Measurements from ENCODE around the gene TENM3. TPM values are rescaled to one million over a fixed set of nuclear protein-coding genes. Genes with fewer than 3 reads are reported as not detected.
"Not testable (repeated sequence)": the region's sequence is repeated elsewhere in the genome, so short reads cannot be mapped to it uniquely, and the experiment has no call there.

The TENM3 gene
- total RNA-seq, 1 experiment from 2014 or later, result not detected

GRCh38 chr4:182235021-182235795 is 8.0 kb upstream of the TENM3 start:
- no peaks in the 10 kb centered on the region for H3K4me1 ChIP-seq (replicated peaks; ENCODE audit: insufficient read depth)
- H3K27me3 ChIP-seq (ENCODE audit: insufficient read depth, low read depth), result peaks cover 21% of the 10 kb centered on the region
- no peak overlapping the region for H3K4me3 ChIP-seq
- no peaks in the 10 kb centered on the region for H3F3A ChIP-seq (ENCODE audit: insufficient read depth, low read depth)
- H2AFZ ChIP-seq, result no peak overlapping the region
- no peaks in the 10 kb centered on the region for H4K20me1 ChIP-seq (ENCODE audit: insufficient read depth)
- intact Hi-C loops (cut with micrococcal nuclease; ENCODE audit: unreplicated experiment), result no loop called here
- TF ChIP-seq CTCF (conservative IDR thresholded peaks at IDR 0.05) (no peak), EZH2 (IDR thresholded peaks at IDR 0.05; ENCODE audit: low read depth) (no peak)
- H3K36me3 ChIP-seq (ENCODE audit: low read depth), result no peaks in the 10 kb centered on the region
- H3K27ac ChIP-seq, result no peak overlapping the region
- BruUV-seq (replicated peaks), result no TSS peak
- ChIA-PET CTCF (no interaction called here), POLR2A (ENCODE audit: unreplicated experiment) (no interaction called here)
- H3K4me2 ChIP-seq, result no peak overlapping the region
- no peaks in the 10 kb centered on the region for H3K79me2 ChIP-seq (ENCODE audit: low read depth)
- DNase-seq, result no peak
- H3K9me2 ChIP-seq (ENCODE audit: insufficient read depth), result no peaks in the 10 kb centered on the region
- H3K9me3 ChIP-seq (ENCODE audit: insufficient read depth, low read depth), result no peaks in the 10 kb centered on the region

GRCh38 chr4:182236186-182236585 is 7.0 kb upstream of the TENM3 start:
- Histone ChIP-seq H3K36me3 (ENCODE audit: low read depth) (no peaks in the 10 kb centered on the region), H3K79me2 (ENCODE audit: low read depth) (no peaks in the 10 kb centered on the region), H3K27me3 (ENCODE audit: insufficient read depth, low read depth) (peaks cover 21% of the 10 kb centered on the region), H3F3A (ENCODE audit: insufficient read depth, low read depth) (no peaks in the 10 kb centered on the region), H3K4me1 (replicated peaks; ENCODE audit: insufficient read depth) (no peaks in the 10 kb centered on the region), H2AFZ (no peak overlapping the region), H3K9me3 (ENCODE audit: insufficient read depth, low read depth) (no peaks in the 10 kb centered on the region), H3K27ac (no peak overlapping the region), H3K4me3 (no peak overlapping the region), H3K4me2 (no peak overlapping the region), H3K9me2 (ENCODE audit: insufficient read depth) (no peaks in the 10 kb centered on the region), H4K20me1 (ENCODE audit: insufficient read depth) (no peaks in the 10 kb centered on the region)
- no peak for DNase-seq
- intact Hi-C loops (cut with micrococcal nuclease; ENCODE audit: unreplicated experiment), result no loop called here
- ChIA-PET CTCF (no interaction called here), POLR2A (ENCODE audit: unreplicated experiment) (no interaction called here)
- BruUV-seq (replicated peaks), result no TSS peak
- TF ChIP-seq EZH2 (IDR thresholded peaks at IDR 0.05; ENCODE audit: low read depth) (no peak), CTCF (conservative IDR thresholded peaks at IDR 0.05) (no peak)

- H3K4me3 ChIP-seq; H3K27ac ChIP-seq; CTCF ChIA-PET; H3K4me1 ChIP-seq (replicated peaks; ENCODE audit: insufficient read depth); H3F3A ChIP-seq (ENCODE audit: insufficient read depth, low read depth); POLR2A ChIA-PET (ENCODE audit: unreplicated experiment); H4K20me1 ChIP-seq (ENCODE audit: insufficient read depth); H3K36me3 ChIP-seq (ENCODE audit: low read depth); H3K9me2 ChIP-seq (ENCODE audit: insufficient read depth); H3K79me2 ChIP-seq (ENCODE audit: low read depth); BruUV-seq (replicated peaks); H3K4me2 ChIP-seq; DNase-seq; intact Hi-C loops (cut with micrococcal nuclease; ENCODE audit: unreplicated experiment); H2AFZ ChIP-seq; H3K9me3 ChIP-seq (ENCODE audit: insufficient read depth, low read depth): not testable (repeated sequence)
- H3K27me3 ChIP-seq (ENCODE audit: insufficient read depth, low read depth), result peaks cover 13% of the 10 kb centered on the region
Observed at GRCh38 chr4:182237010-182237409, 6.2 kb upstream of the TENM3 start.
